MCF 10A (cell line): Measurements from ENCODE around the gene RHEBL1. TPM values are rescaled to one million over a fixed set of nuclear protein-coding genes. Genes with fewer than 3 reads are reported as not detected.

Experiments
- BruUV-seq: library from RNA; stranded (reverse); fragments of 400-500 nt; replicated peaks from 2 replicates; lab custom pipeline; 2021; lab: Mats Ljungman, UMichigan
- CTCF ChIA-PET: fragments of 300-600 bp; sonication (Branson Sonifier 250); formaldehyde crosslinking; extraction: SDS; loops from one replicate; lab custom pipeline; 2021; ENCODE audit warnings: antibody characterized with exemption, inconsistent platforms; lab: Yijun Ruan, JAX
- POLR2A ChIA-PET: fragments of 300-600, 350-650 bp; sonication (Branson Sonifier 250); formaldehyde crosslinking; extraction: SDS; loops from one replicate; lab custom pipeline; 2020; ENCODE audit warnings: antibody characterized with exemption, inconsistent platforms; lab: Yijun Ruan, JAX
- DNase-seq: peaks from one replicate; pipeline ENCODE4 v3.0.0-alpha.2; 2018; ENCODE audit not compliant: unreplicated experiment
- H3K27ac Mint-ChIP-seq: one replicate; pipeline ENCODE4 v1.8.0; 2022; ENCODE audit warnings: mild to moderate bottlenecking, low read depth, mixed read lengths; ENCODE audit not compliant: unreplicated experiment
- H3K27me3 Mint-ChIP-seq: one replicate; pipeline ENCODE4 v1.8.0; 2022; ENCODE audit warnings: mixed read lengths; ENCODE audit not compliant: insufficient read depth, unreplicated experiment
- H3K36me3 Mint-ChIP-seq: one replicate; pipeline ENCODE4 v1.8.0; 2022; ENCODE audit warnings: mild to moderate bottlenecking, moderate library complexity, mixed read lengths; ENCODE audit not compliant: insufficient read depth, unreplicated experiment
- H3K4me1 Mint-ChIP-seq: one replicate; pipeline ENCODE4 v1.8.0; 2022; ENCODE audit warnings: mixed read lengths; ENCODE audit not compliant: insufficient read depth, unreplicated experiment
- H3K4me3 Mint-ChIP-seq: one replicate; pipeline ENCODE4 v1.8.0; 2022; ENCODE audit warnings: mild to moderate bottlenecking, moderate library complexity, mixed read lengths; ENCODE audit not compliant: unreplicated experiment
- H3K9me3 Mint-ChIP-seq: one replicate; pipeline ENCODE4 v1.8.0; 2022; ENCODE audit warnings: mixed read lengths; ENCODE audit not compliant: unreplicated experiment
- CTCF ChIP-seq: fragments of 200-600 bp; IDR thresholded peaks from one replicate; pipeline ENCODE4 v1.8.0; 2022; ENCODE audit warnings: antibody characterized with exemption, mild to moderate bottlenecking; ENCODE audit not compliant: unreplicated experiment
- intact Hi-C: fragments of 100-400 bp; cut with micrococcal nuclease; formaldehyde crosslinking; loops from 2 replicates; pipeline ENCODE4 v1.14.1; 2022
- total RNA-seq: library from RNA; stranded (reverse); gene quantifications from 2 replicates; pipeline ENCODE4 v1.2.3, GENCODE V29; 2022

RHEBL1 gene
- total RNA-seq, 1 experiment from 2014 or later: 0.35 TPM

GRCh38 chr12:49059045-49059298 lies 10.8 kb downstream of the RHEBL1 start:
- no TSS peak for BruUV-seq
- POLR2A ChIA-PET: interaction anchor here (0.5 to 5.1 kb wide), 13 partner anchors 10 to 210 kb away, joined by 3 to 58 read pairs (median 6); partner anchors contain the start of genes ARF3, LMBR1L, RHEBL1 and TUBA1A
- Mint-ChIP-seq H3K4me1 (peaks cover 33% of the 10 kb centered on the region), H3K4me3 (peak overlapping the region; percentile 91), H3K36me3 (peaks cover 22% of the 10 kb centered on the region), H3K9me3 (no peaks in the 10 kb centered on the region), H3K27me3 (no peaks in the 10 kb centered on the region), H3K27ac (peak overlapping the region; percentile 89)
- CTCF ChIA-PET: interaction anchor here (1.2 to 2.3 kb wide), 2 partner anchors 11 to 71 kb away, joined by 5 to 9 read pairs; no protein-coding TSS in a partner anchor
- intact Hi-C loops: no loop called here
- DNase-seq: no peak
- TF ChIP-seq CTCF: no peak

GRCh38 chr12:49058366-49059044 lies 11.3 kb downstream of the RHEBL1 start:
- Mint-ChIP-seq H3K4me1 (peaks cover 30% of the 10 kb centered on the region), H3K27ac (peak overlapping the region; percentile 89), H3K9me3 (no peaks in the 10 kb centered on the region), H3K27me3 (no peaks in the 10 kb centered on the region), H3K36me3 (peaks cover 26% of the 10 kb centered on the region), H3K4me3 (peak overlapping the region; percentile 91)
- ChIA-PET CTCF (interaction anchor here (0.6 to 2.3 kb wide), 4 partner anchors 30 to 164 kb away, joined by 3 to 9 read pairs (median 4); no protein-coding TSS in a partner anchor), POLR2A (interaction anchor here (0.5 to 5.1 kb wide), 14 partner anchors 10 to 210 kb away, joined by 3 to 58 read pairs (median 6); partner anchors contain the start of genes ARF3, LMBR1L, RHEBL1 and TUBA1A)
- DNase-seq: no peak
- intact Hi-C loops: no loop called here
- BruUV-seq: no TSS peak
- no peak for TF ChIP-seq CTCF

- ChIA-PET CTCF (interaction anchor here (0.6 to 2.3 kb wide), 4 partner anchors 30 to 928 kb away, joined by 3 to 9 read pairs (median 4); no protein-coding TSS in a partner anchor), POLR2A (interaction anchor here (0.7 to 5.1 kb wide), 12 partner anchors 9 to 208 kb away, joined by 3 to 58 read pairs (median 6); partner anchors contain the start of genes ARF3, LMBR1L, RHEBL1 and TUBA1A)
- intact Hi-C loops: no loop called here
- H3K27ac Mint-ChIP-seq: peak overlapping the region; percentile 89
- no peak for DNase-seq
- H3K4me1 Mint-ChIP-seq: peaks cover 30% of the 10 kb centered on the region
- BruUV-seq: no TSS peak
- no peak for TF ChIP-seq CTCF
- peaks cover 29% of the 10 kb centered on the region for H3K36me3 Mint-ChIP-seq
- peak overlapping the region; percentile 91 for H3K4me3 Mint-ChIP-seq
- no peaks in the 10 kb centered on the region for H3K27me3 Mint-ChIP-seq
- H3K9me3 Mint-ChIP-seq: no peaks in the 10 kb centered on the region
Measured at GRCh38 chr12:49057888-49058287, 11.9 kb downstream of the RHEBL1 start.
